DOHH2 (cell line): ENCODE results near the gene PRSS16.

Source experiments
- EZH2phosphoT487 ChIP-seq: fragments of 200-600 bp; sonication (generic); IDR thresholded peaks from 2 replicates; pipeline ENCODE4 v1.6.1; 2017; ENCODE audit warnings: borderline replicate concordance, mild to moderate bottlenecking, antibody characterized with exemption, low read length, moderate library complexity, mixed read lengths
- TF ChIP-seq, protein P1 (sequence below): fragments of 200-600 bp; sonication (generic); IDR thresholded peaks from one replicate; pipeline ENCODE4 v1.5.1; 2014; ENCODE audit warnings: antibody characterized with exemption, mild to moderate bottlenecking, low read depth, low read length; ENCODE audit not compliant: poor library complexity, severe bottlenecking

DNA sequence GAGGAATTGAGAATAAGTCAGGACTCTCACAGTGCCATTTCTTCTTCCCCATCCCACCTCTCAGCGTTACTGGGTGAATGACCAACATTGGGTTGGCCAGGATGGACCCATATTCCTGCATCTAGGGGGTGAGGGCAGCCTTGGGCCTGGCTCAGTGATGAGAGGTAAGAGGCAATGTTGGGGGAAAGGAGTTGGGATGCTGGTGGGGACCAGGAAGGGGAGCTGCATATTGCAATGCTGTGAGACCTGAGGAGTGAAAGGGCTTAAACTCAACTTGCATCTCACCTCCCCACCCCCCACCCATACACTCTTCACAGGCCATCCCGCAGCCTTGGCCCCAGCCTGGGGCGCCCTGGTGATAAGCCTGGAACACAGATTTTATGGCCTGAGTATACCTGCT, 1.3 kb downstream of the PRSS16 start:
- TF ChIP-seq, protein P1, sequence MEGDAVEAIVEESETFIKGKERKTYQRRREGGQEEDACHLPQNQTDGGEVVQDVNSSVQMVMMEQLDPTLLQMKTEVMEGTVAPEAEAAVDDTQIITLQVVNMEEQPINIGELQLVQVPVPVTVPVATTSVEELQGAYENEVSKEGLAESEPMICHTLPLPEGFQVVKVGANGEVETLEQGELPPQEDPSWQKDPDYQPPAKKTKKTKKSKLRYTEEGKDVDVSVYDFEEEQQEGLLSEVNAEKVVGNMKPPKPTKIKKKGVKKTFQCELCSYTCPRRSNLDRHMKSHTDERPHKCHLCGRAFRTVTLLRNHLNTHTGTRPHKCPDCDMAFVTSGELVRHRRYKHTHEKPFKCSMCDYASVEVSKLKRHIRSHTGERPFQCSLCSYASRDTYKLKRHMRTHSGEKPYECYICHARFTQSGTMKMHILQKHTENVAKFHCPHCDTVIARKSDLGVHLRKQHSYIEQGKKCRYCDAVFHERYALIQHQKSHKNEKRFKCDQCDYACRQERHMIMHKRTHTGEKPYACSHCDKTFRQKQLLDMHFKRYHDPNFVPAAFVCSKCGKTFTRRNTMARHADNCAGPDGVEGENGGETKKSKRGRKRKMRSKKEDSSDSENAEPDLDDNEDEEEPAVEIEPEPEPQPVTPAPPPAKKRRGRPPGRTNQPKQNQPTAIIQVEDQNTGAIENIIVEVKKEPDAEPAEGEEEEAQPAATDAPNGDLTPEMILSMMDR, result no peak
- no peak for TF ChIP-seq EZH2phosphoT487
